Measurements from ENCODE around the gene SCN1A.

DNA sequence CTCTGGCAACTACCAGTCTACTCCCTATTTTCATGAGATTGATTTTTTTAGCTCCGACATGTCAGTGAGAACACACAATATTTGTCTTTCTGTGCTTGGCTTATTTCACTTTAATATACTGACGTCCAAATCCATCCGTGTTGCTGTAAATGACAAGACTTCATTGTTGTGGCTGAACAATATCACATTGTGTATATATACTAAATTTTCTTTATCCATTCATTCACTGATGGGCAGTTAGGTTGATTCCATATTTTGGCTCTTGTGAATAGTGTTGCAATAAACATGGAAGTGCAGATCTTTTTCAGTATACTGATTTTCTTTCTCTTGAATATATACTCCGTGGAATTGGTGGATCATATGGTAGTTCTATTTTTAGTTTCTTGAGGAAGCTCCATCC is 168.4 kb downstream of the SCN1A start:
- TF ChIP-seq, protein P1, sequence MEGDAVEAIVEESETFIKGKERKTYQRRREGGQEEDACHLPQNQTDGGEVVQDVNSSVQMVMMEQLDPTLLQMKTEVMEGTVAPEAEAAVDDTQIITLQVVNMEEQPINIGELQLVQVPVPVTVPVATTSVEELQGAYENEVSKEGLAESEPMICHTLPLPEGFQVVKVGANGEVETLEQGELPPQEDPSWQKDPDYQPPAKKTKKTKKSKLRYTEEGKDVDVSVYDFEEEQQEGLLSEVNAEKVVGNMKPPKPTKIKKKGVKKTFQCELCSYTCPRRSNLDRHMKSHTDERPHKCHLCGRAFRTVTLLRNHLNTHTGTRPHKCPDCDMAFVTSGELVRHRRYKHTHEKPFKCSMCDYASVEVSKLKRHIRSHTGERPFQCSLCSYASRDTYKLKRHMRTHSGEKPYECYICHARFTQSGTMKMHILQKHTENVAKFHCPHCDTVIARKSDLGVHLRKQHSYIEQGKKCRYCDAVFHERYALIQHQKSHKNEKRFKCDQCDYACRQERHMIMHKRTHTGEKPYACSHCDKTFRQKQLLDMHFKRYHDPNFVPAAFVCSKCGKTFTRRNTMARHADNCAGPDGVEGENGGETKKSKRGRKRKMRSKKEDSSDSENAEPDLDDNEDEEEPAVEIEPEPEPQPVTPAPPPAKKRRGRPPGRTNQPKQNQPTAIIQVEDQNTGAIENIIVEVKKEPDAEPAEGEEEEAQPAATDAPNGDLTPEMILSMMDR (IDR thresholded peaks at IDR 0.05; ENCODE audit: borderline replicate concordance, extremely low read depth, low read length, poor library complexity, severe bottlenecking), result no peak
- no peak for TF ChIP-seq EZH2 (IDR thresholded peaks at IDR 0.05; ENCODE audit: borderline replicate concordance, low read depth, low read length, severe bottlenecking)
